MCF 10A (cell line): ENCODE measurements around the gene SMAD3. TPM values are rescaled to one million over a fixed set of nuclear protein-coding genes. Genes with fewer than 3 reads are reported as not detected.

Experiments used
- BruUV-seq: library from RNA; stranded (reverse); fragments of 400-500 nt; replicated peaks from 2 replicates; lab custom pipeline; 2021; lab: Mats Ljungman, UMichigan
- CTCF ChIA-PET: fragments of 300-600 bp; sonication (Branson Sonifier 250); formaldehyde crosslinking; extraction: SDS; loops from one replicate; lab custom pipeline; 2021; ENCODE audit warnings: antibody characterized with exemption, inconsistent platforms; lab: Yijun Ruan, JAX
- POLR2A ChIA-PET: fragments of 300-600, 350-650 bp; sonication (Branson Sonifier 250); formaldehyde crosslinking; extraction: SDS; loops from one replicate; lab custom pipeline; 2020; ENCODE audit warnings: antibody characterized with exemption, inconsistent platforms; lab: Yijun Ruan, JAX
- DNase-seq: peaks from one replicate; pipeline ENCODE4 v3.0.0-alpha.2; 2018; ENCODE audit not compliant: unreplicated experiment
- H3K27ac Mint-ChIP-seq: one replicate; pipeline ENCODE4 v1.8.0; 2022; ENCODE audit warnings: mild to moderate bottlenecking, low read depth, mixed read lengths; ENCODE audit not compliant: unreplicated experiment
- H3K27me3 Mint-ChIP-seq: one replicate; pipeline ENCODE4 v1.8.0; 2022; ENCODE audit warnings: mixed read lengths; ENCODE audit not compliant: insufficient read depth, unreplicated experiment
- H3K36me3 Mint-ChIP-seq: one replicate; pipeline ENCODE4 v1.8.0; 2022; ENCODE audit warnings: mild to moderate bottlenecking, moderate library complexity, mixed read lengths; ENCODE audit not compliant: insufficient read depth, unreplicated experiment
- H3K4me1 Mint-ChIP-seq: one replicate; pipeline ENCODE4 v1.8.0; 2022; ENCODE audit warnings: mixed read lengths; ENCODE audit not compliant: insufficient read depth, unreplicated experiment
- H3K4me3 Mint-ChIP-seq: one replicate; pipeline ENCODE4 v1.8.0; 2022; ENCODE audit warnings: mild to moderate bottlenecking, moderate library complexity, mixed read lengths; ENCODE audit not compliant: unreplicated experiment
- H3K9me3 Mint-ChIP-seq: one replicate; pipeline ENCODE4 v1.8.0; 2022; ENCODE audit warnings: mixed read lengths; ENCODE audit not compliant: unreplicated experiment
- intact Hi-C: fragments of 100-400 bp; cut with micrococcal nuclease; formaldehyde crosslinking; loops from 2 replicates; pipeline ENCODE4 v1.14.1; 2022
- total RNA-seq: library from RNA; stranded (reverse); gene quantifications from 2 replicates; pipeline ENCODE4 v1.2.3, GENCODE V29; 2022
- TF ChIP-seq, protein P1 (sequence below): fragments of 200-600 bp; IDR thresholded peaks from one replicate; pipeline ENCODE4 v1.8.0; 2022; ENCODE audit warnings: antibody characterized with exemption, mild to moderate bottlenecking; ENCODE audit not compliant: unreplicated experiment

SMAD3 gene
- total RNA-seq, 1 experiment from 2014 or later: 19.9 TPM

DNA sequence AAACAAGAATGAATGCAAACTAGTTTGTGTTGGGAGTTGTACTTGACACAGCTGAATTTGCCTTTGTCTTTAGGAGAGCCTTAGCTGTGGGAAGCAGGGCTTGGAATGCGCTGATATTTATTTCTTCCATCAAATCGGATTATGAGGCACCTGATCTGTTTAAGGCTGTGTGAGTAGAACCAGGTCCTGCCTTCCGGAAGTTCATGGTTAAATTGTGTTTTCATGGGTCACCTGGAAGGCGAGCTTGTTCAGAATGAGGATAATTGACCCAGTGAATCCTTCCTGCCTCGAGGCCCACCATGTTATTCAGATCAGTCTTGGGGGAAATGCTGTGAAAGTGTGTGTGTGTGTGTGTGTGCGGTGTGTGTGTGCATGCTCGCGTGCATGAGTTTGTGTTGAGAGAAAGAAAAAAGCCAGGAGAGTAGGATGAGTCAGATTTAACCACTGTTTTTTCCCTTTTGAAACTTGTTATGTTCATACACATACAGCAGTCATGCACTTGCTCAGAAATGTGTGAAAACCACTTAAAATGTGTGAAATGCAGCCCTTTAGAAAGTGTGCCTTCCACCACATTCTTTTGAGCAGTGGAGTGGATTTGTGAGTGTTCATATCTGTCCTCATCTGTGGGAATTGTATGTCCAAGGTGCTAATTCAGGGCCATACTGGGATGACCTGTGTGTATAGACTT is 36.7 kb downstream of the SMAD3 start:
- ChIA-PET POLR2A (interaction anchor here (0.7 to 2.0 kb wide), 4 partner anchors 20 to 77 kb away, joined by 3 to 9 read pairs (median 3); no protein-coding TSS in a partner anchor), CTCF (interaction anchor here (0.6 to 1.1 kb wide), 5 partner anchors 155 to 202 kb away, joined by 3 to 4 read pairs (median 4); no protein-coding TSS in a partner anchor)
- peak; percentile 45 for DNase-seq
- Mint-ChIP-seq H3K4me1 (peaks cover 58% of the 10 kb centered on the region), H3K27ac (no peak overlapping the region), H3K36me3 (peaks cover 6% of the 10 kb centered on the region), H3K9me3 (no peaks in the 10 kb centered on the region), H3K4me3 (no peak overlapping the region), H3K27me3 (no peaks in the 10 kb centered on the region)
- intact Hi-C loops: no loop called here
- TF ChIP-seq, protein P1, sequence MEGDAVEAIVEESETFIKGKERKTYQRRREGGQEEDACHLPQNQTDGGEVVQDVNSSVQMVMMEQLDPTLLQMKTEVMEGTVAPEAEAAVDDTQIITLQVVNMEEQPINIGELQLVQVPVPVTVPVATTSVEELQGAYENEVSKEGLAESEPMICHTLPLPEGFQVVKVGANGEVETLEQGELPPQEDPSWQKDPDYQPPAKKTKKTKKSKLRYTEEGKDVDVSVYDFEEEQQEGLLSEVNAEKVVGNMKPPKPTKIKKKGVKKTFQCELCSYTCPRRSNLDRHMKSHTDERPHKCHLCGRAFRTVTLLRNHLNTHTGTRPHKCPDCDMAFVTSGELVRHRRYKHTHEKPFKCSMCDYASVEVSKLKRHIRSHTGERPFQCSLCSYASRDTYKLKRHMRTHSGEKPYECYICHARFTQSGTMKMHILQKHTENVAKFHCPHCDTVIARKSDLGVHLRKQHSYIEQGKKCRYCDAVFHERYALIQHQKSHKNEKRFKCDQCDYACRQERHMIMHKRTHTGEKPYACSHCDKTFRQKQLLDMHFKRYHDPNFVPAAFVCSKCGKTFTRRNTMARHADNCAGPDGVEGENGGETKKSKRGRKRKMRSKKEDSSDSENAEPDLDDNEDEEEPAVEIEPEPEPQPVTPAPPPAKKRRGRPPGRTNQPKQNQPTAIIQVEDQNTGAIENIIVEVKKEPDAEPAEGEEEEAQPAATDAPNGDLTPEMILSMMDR: no peak
- no TSS peak for BruUV-seq

DNA sequence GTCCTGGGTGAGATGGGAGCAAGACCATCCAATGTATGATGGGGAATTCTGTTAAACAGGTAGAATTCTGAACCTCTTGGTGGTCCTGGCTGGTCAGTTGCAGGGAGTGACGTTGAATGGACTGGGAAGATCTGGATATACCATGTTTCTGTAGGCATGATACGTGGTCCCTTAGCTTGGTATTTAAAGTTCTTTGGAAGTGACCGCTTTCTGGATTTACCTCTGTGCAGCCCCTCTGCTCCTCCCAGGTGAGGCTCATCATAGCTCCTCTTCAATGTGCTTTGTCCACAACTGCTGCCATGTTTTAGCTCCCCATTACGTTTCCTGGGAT is 37.2 kb downstream of the SMAD3 start:
- no peaks in the 10 kb centered on the region for H3K27me3 Mint-ChIP-seq
- TF ChIP-seq, protein P1: no peak
- intact Hi-C loops: no loop called here
- DNase-seq: no peak
- ChIA-PET POLR2A (interaction anchor here (2.0 kb wide), 1 partner anchor 23 kb away, joined by 9 read pairs; no protein-coding TSS in a partner anchor), CTCF (interaction anchor here (1.1 kb wide), 1 partner anchor 156 kb away, joined by 4 read pairs; no protein-coding TSS in a partner anchor)
- BruUV-seq: no TSS peak
- H3K9me3 Mint-ChIP-seq: no peaks in the 10 kb centered on the region
- peaks cover 57% of the 10 kb centered on the region for H3K4me1 Mint-ChIP-seq
- peaks cover 9% of the 10 kb centered on the region for H3K36me3 Mint-ChIP-seq
- H3K27ac Mint-ChIP-seq: no peak overlapping the region
- H3K4me3 Mint-ChIP-seq: no peak overlapping the region

DNA sequence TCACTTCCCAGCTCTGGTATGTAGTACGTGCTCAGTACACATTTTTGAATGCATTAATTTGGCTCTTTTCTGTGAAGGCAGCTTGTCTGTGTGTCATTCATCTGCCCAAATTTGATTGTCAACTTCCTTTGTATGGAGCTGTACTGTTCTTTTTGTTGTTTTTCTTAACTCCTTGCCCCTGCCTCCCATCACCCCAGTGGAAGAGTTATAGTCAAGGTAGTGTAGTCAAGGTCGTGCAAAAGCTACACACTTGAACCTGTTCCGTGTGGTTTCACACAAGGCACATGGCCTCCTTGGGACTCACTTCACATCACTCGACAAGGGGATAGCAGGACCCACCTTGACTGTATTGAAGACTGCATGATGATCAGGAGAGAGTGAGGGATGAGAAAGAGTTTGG is 37.6 kb downstream of the SMAD3 start:
- no TSS peak for BruUV-seq
- TF ChIP-seq, protein P1: no peak
- no peak overlapping the region for H3K27ac Mint-ChIP-seq
- no peak for DNase-seq
- CTCF ChIA-PET: interaction anchor here (1.1 kb wide), 1 partner anchor 157 kb away, joined by 4 read pairs; no protein-coding TSS in a partner anchor
- peaks cover 5% of the 10 kb centered on the region for H3K36me3 Mint-ChIP-seq
- no peak overlapping the region for H3K4me3 Mint-ChIP-seq
- no peaks in the 10 kb centered on the region for H3K9me3 Mint-ChIP-seq
- POLR2A ChIA-PET: interaction anchor here (2.0 kb wide), 1 partner anchor 23 kb away, joined by 9 read pairs; no protein-coding TSS in a partner anchor
- H3K4me1 Mint-ChIP-seq: peaks cover 55% of the 10 kb centered on the region
- no peaks in the 10 kb centered on the region for H3K27me3 Mint-ChIP-seq
- intact Hi-C loops: no loop called here

DNA sequence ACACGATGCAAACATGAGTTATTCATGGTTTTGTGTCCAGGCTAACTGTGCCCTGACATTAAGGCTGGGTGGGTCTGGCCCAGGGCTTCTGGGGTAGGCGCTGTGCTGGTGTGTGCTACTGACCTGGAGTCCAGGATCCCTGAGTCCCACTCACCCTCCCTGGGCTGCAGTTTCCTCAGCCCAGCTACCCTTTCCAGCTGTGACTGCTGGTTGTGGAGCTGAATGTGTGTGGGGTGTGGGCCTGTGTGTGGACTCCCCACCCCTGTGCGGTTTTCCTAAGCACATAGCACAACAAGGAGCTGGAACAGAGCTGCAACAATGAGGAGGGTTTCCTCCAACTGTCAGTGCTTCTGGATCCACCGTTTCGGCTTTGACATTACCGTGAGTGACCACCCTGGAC is 38.0 kb downstream of the SMAD3 start:
- intact Hi-C loops: no loop called here
- H3K27me3 Mint-ChIP-seq: no peaks in the 10 kb centered on the region
- TF ChIP-seq, protein P1: no peak
- ChIA-PET CTCF (interaction anchor here (0.6 to 1.1 kb wide), 3 partner anchors 32 to 159 kb away, joined by 3 to 4 read pairs (median 3); no protein-coding TSS in a partner anchor), POLR2A (interaction anchor here (2.0 kb wide), 1 partner anchor 22 kb away, joined by 9 read pairs; no protein-coding TSS in a partner anchor)
- H3K4me3 Mint-ChIP-seq: no peak overlapping the region
- peak overlapping the region; percentile 35 for H3K27ac Mint-ChIP-seq
- no TSS peak for BruUV-seq
- H3K9me3 Mint-ChIP-seq: no peaks in the 10 kb centered on the region
- DNase-seq: no peak
- H3K36me3 Mint-ChIP-seq: peaks cover 5% of the 10 kb centered on the region
- H3K4me1 Mint-ChIP-seq: peaks cover 55% of the 10 kb centered on the region
